WTC11 (cell line): ENCODE measurements around the gene GOLGA8R.
"Not testable (repeated sequence)": the region's sequence is repeated elsewhere in the genome, so short reads cannot be mapped to it uniquely, and the experiment has no call there.

Experiments used
- CBFB ChIP-seq: sonication (generic); formaldehyde crosslinking; IDR thresholded peaks from 2 replicates; pipeline ENCODE4 v1.8.1; 2022; ENCODE audit warnings: mild to moderate bottlenecking, low read depth, missing genetic modification reagents
- CTCF ChIP-seq: fragments of 200-600 bp; IDR thresholded peaks from 2 replicates; pipeline ENCODE4 v1.8.0; 2022; ENCODE audit warnings: antibody characterized with exemption
- JUN ChIP-seq: sonication (generic); formaldehyde crosslinking; IDR thresholded peaks from 2 replicates; pipeline ENCODE4 v1.8.0; 2023; ENCODE audit warnings: mild to moderate bottlenecking, missing genetic modification reagents
- SP1 ChIP-seq: sonication (generic); formaldehyde crosslinking; conservative IDR thresholded peaks from 2 replicates; pipeline ENCODE4 v1.8.1; 2022; ENCODE audit warnings: missing genetic modification reagents
- TP53 ChIP-seq: sonication (generic); formaldehyde crosslinking; IDR thresholded peaks from 2 replicates; pipeline ENCODE4 v1.8.1; 2023; ENCODE audit warnings: mild to moderate bottlenecking, missing genetic modification reagents
- USF1 ChIP-seq: sonication (generic); formaldehyde crosslinking; IDR thresholded peaks from 2 replicates; pipeline ENCODE4 v1.8.0; 2022; ENCODE audit warnings: mild to moderate bottlenecking, missing genetic modification reagents

- not testable (repeated sequence) for TF ChIP-seq USF1 (CRISPR knock-in tag); CTCF; JUN (CRISPR knock-in tag); CBFB; TP53 (CRISPR knock-in tag); SP1 (CRISPR knock-in tag)
These were observed 27.7 kb downstream of the GOLGA8R start for GRCh38 chr15:30386318-30386887.
